Transverse colon (tissue), 4 donors: Measurements from ENCODE around the gene CPVL. TPM values are rescaled to one million over a fixed set of nuclear protein-coding genes. Genes with fewer than 3 reads are reported as not detected.

Experiments
- DNase-seq: peaks from one replicate; pipeline ENCODE4 v3.0.0-alpha.2; 2019
- H3K27ac ChIP-seq, 4 donors: fragments of 200-600 bp; sonication (generic); 2 replicates each; pipeline ENCODE4 v1.5.1; 2016 to 2018; ENCODE audit warnings: inconsistent platforms in 4 of 4
- H3K27me3 ChIP-seq: fragments of 200-600 bp; sonication (generic); 2 replicates; pipeline ENCODE4 v1.5.1; 2017; ENCODE audit warnings: inconsistent platforms
- H3K36me3 ChIP-seq, 4 donors: fragments of 200-600 bp; sonication (generic); 2 replicates each; pipeline ENCODE4 v1.5.1; 2017 to 2019; ENCODE audit warnings: inconsistent platforms in 4 of 4
- H3K4me1 ChIP-seq, 4 donors: fragments of 200-600 bp; sonication (generic); 2 replicates each; pipeline ENCODE4 v1.5.1; 2017 to 2020; ENCODE audit warnings: inconsistent platforms in 4 of 4
- H3K4me3 ChIP-seq, 4 donors: fragments of 200-600 bp; sonication (generic); 1 replicate in 1 of 4; 2 replicates in 3 of 4; pipeline versions ENCODE4 v1.5.1 to v1.6.1; 2017 to 2019; ENCODE audit warnings: inconsistent platforms in 4 of 4
- H3K9me3 ChIP-seq, 2 donors: fragments of 200-600 bp; sonication (generic); 2 replicates each; pipeline ENCODE4 v1.5.1; 2017 to 2019; ENCODE audit warnings: inconsistent platforms in 2 of 2
- CTCF ChIP-seq, 5 experiments: fragments of 200-600 bp in 3 of 5; fragments of 450-650 bp in 2 of 5; sonication (generic) in 3 of 5; IDR thresholded peaks; 1 replicate in 2 of 5; 2 replicates in 3 of 5; pipeline ENCODE4 v1.5.1; 2016 to 2017; ENCODE audit warnings: antibody characterized with exemption in 5 of 5, inconsistent platforms in 3 of 5, mild to moderate bottlenecking in 2 of 5, moderate library complexity in 1 of 5
- EP300 ChIP-seq: sonication (generic); formaldehyde crosslinking; IDR thresholded peaks from one replicate; pipeline ENCODE4 v1.6.1; 2017; ENCODE audit warnings: antibody characterized with exemption, low read depth
- POLR2A ChIP-seq: fragments of 450-650 bp; IDR thresholded peaks from one replicate; pipeline ENCODE4 v1.6.1; 2016; ENCODE audit warnings: antibody characterized with exemption, mild to moderate bottlenecking, moderate library complexity
- POLR2AphosphoS5 ChIP-seq, 3 donors: sonication (generic); formaldehyde crosslinking; IDR thresholded peaks; one replicate each; pipeline ENCODE4 v1.6.1; 2016; ENCODE audit warnings: antibody characterized with exemption in 3 of 3
- WGBS, 2 donors: methylation state at CpG; one replicate each; pipeline ENCODE4 v1.1.5; 2018; ENCODE audit warnings: low coverage in 1 of 2; 5-methylcytosine and 5-hydroxymethylcytosine counted together
- in situ Hi-C, 4 donors: fragments of 200-750 bp; cut with MboI; loops; one replicate each; pipeline versions ENCODE4 v1.15.0 to v1.15.1; 2017; ENCODE audit warnings: low sequenced_read_pairs in 3 of 4, low pct_ligation_motif_present in 1 of 4, low pct_unique_long_range_greater_than_20kb in 1 of 4
- intact Hi-C: fragments of 100-400 bp; cut with DNase I; formaldehyde crosslinking; loops from one replicate; pipeline ENCODE4 v1.15.1; 2023; ENCODE audit warnings: low total_unique reads
- total RNA-seq, 4 donors: library from RNA; depleted of rRNA; stranded (reverse); fragments of >200 nt; gene quantifications; one replicate each; pipeline ENCODE4 v1.1.0, GENCODE V29; 2016

Gene CPVL
- total RNA-seq, 4 donors from 2014 or later = 0.75 to 9.7 (median 4.8) TPM

DNA sequence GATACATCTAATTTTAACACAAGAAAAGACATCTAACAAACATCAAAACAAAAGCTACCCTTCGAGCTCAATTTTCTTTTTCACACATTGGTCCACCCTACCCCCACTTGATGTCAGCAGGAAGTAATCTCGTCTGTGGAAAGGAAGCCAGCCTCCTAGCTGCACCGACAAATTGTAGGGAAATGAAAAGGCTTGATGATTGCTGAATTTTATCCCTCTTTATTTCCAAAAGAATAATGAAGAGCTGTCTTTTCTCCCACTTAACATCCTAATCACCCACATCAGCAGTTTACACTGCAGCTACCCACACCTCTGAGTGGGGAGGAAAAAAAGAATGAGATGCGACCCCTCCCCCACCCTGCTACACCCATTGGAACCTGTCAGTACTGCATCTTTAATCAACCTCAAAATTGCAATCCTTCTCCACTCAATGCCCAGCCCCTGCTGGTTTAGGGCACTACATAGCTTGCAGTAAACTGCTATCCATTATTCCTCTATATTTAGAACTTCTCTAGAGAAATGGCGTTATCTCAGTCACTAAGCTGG, 10.6 kb upstream of the CPVL start:
- Histone ChIP-seq H3K27ac (no peak overlapping the region), H3K36me3 (no peaks in the 10 kb centered on the region), H3K27me3 (no peaks in the 10 kb centered on the region), H3K4me1 (no peaks in the 10 kb centered on the region), H3K9me3 (no peaks in the 10 kb centered on the region), H3K4me3 (no peak overlapping the region)
- in situ Hi-C loops = no loop called here
- no peak for DNase-seq
- TF ChIP-seq EP300 (no peak), POLR2A (no peak), CTCF (IDR thresholded peaks at IDR 0.05) (no peak), POLR2AphosphoS5 (IDR thresholded peaks at IDR 0.05) (no peak)
- 49 to 51% methylated on average over 3 to 5 of the region's 5 CpGs for WGBS, 2 donors
- intact Hi-C loops = no loop called here

DNA sequence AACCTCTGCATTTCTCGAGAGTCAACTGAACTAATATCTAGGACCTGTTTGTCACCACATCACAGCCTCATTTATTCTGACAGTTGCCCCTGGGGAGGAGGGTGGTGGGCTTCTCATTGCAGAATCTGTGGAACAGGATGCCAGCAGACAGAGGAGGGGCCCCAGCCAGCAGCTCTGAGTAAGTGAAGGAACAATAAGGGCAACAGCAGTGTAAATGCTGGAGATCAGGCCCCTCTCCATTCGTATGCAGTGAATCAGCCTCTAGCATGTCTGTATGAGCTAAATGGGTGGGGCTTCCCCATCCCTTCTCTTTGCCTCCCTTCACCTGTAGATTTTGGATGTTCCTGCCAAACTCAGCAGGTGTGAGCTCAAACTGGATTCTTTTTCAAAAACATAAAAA, 7.7 kb upstream of the CPVL start:
- in situ Hi-C loops (no loop called here), intact Hi-C loops (no loop called here)
- Histone ChIP-seq H3K4me3 (no peak overlapping the region), H3K9me3 (no peaks in the 10 kb centered on the region), H3K4me1 (no peaks in the 10 kb centered on the region), H3K27me3 (no peaks in the 10 kb centered on the region), H3K36me3 (no peaks in the 10 kb centered on the region), H3K27ac (no peak overlapping the region)
- 80% methylated on average over 2 of the region's 2 CpGs; no CpG with 5 or more reads in 1 of the 2 donors for WGBS, 2 donors
- TF ChIP-seq EP300 (no peak), POLR2A (no peak), CTCF (IDR thresholded peaks at IDR 0.05) (no peak), POLR2AphosphoS5 (IDR thresholded peaks at IDR 0.05) (no peak)
- no peak for DNase-seq

DNA sequence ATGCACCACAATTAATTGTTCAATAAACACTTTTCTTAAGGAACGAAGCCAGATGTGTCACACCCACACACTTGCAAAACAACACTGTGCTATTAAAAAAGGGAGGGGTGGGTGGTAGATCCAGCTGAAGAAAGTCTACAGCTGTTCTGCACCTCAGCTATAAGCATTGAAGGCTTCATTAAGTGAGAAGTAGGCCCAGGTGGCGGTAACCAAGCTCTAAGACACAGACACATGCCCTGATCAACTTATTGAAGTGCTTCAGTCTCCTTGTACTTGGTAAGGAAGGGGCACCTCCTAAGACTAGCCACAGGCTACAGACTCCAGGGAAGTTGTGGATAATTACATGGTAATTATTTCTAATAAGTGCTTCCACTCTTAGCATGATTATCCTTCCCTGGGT, 4.5 kb upstream of the CPVL start:
- intact Hi-C loops (no loop called here), in situ Hi-C loops (no loop called here)
- Histone ChIP-seq H3K9me3 (no peaks in the 10 kb centered on the region), H3K27me3 (peaks cover 11% of the 10 kb centered on the region), H3K4me3 (no peak overlapping the region), H3K27ac (no peak overlapping the region), H3K36me3 (no peaks in the 10 kb centered on the region), H3K4me1 (peaks cover 3 to 16% (median 12%) of the 10 kb centered on the region in 4 donors)
- WGBS, 2 donors = 61% methylated on average over 2 of the region's 2 CpGs; no CpG with 5 or more reads in 1 of the 2 donors
- TF ChIP-seq POLR2AphosphoS5 (IDR thresholded peaks at IDR 0.05) = no peak
- no peak for TF ChIP-seq CTCF (IDR thresholded peaks at IDR 0.05)
- no peak for TF ChIP-seq POLR2A
- no peak for TF ChIP-seq EP300
- DNase-seq = no peak

- H3K4me3 ChIP-seq = no peak overlapping the region
- intact Hi-C loops = no loop called here
- H3K27me3 ChIP-seq = peaks cover 28% of the 10 kb centered on the region
- no peaks in the 10 kb centered on the region for H3K9me3 ChIP-seq
- in situ Hi-C loops = no loop called here
- 92 to 95% methylated on average over 7 to 12 of the region's 12 CpGs for WGBS, 2 donors
- no peak overlapping the region for H3K27ac ChIP-seq
- H3K4me1 ChIP-seq = peaks cover 3 to 18% (median 17%) of the 10 kb centered on the region in 4 donors
- DNase-seq = no peak
- TF ChIP-seq POLR2AphosphoS5 (IDR thresholded peaks at IDR 0.05) = no peak
- TF ChIP-seq POLR2A = no peak
- TF ChIP-seq EP300 = no peak
- TF ChIP-seq CTCF (IDR thresholded peaks at IDR 0.05) = no peak
- H3K36me3 ChIP-seq = no peaks in the 10 kb centered on the region
Observed at GRCh38 chr7:29149036-29149435, 2.7 kb upstream of the CPVL start.
